Measurements from ENCODE around the gene NCR2. TPM values are rescaled to one million over a fixed set of nuclear protein-coding genes. Genes with fewer than 3 reads are reported as not detected.
"Not testable (repeated sequence)": the region's sequence is repeated elsewhere in the genome, so short reads cannot be mapped to it uniquely, and the experiment has no call there.

NCR2 gene, protein sequence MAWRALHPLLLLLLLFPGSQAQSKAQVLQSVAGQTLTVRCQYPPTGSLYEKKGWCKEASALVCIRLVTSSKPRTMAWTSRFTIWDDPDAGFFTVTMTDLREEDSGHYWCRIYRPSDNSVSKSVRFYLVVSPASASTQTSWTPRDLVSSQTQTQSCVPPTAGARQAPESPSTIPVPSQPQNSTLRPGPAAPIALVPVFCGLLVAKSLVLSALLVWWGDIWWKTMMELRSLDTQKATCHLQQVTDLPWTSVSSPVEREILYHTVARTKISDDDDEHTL
- not detected for polyA plus RNA-seq

GRCh38 chr6:41335296-41335695 lies at the start of gene NCR2:
TSS of gene NCR2 (plus strand) at chr6:41335608. CDS start at chr6:41335877, 269 bp downstream.
- Mint-ChIP-seq H3K9me3 (no peaks in the 10 kb centered on the region), H3K4me3 (peak within 1 kb of the TSS; percentile 38 to 91 (median 57)), H3K27ac (peak within 1 kb of the TSS; percentile 89 to 97 (median 96)), H3K27me3 (no peaks in the 10 kb centered on the region), H3K4me1 (peaks cover 14 to 25% (median 20%) of the 10 kb centered on the region in 3 donors), H3K36me3 (no peaks in the 10 kb centered on the region)

GRCh38 chr6:41286544-41287346 lies 48.7 kb upstream of the NCR2 start, which contains the start of gene TREM1:
TSS of gene TREM1 (minus strand) at chr6:41286682. CDS start at chr6:41286655, 27 bp downstream.
- peak within 1 kb of the TSS in 1 of 4 donors; percentile 74 for H3K4me3 Mint-ChIP-seq
- peaks cover 0 to 6% (median 0%) of the 10 kb centered on the region in 3 donors for H3K4me1 Mint-ChIP-seq
- no peak within 1 kb of the TSS for H3K27ac Mint-ChIP-seq
- H3K27me3 Mint-ChIP-seq = peaks cover 2% of the 10 kb centered on the region
- H3K9me3 Mint-ChIP-seq = peaks cover 0 to 4% (median 0%) of the 10 kb centered on the region in 3 donors
- H3K36me3 Mint-ChIP-seq = peaks cover 1% of the 10 kb centered on the region

DNA sequence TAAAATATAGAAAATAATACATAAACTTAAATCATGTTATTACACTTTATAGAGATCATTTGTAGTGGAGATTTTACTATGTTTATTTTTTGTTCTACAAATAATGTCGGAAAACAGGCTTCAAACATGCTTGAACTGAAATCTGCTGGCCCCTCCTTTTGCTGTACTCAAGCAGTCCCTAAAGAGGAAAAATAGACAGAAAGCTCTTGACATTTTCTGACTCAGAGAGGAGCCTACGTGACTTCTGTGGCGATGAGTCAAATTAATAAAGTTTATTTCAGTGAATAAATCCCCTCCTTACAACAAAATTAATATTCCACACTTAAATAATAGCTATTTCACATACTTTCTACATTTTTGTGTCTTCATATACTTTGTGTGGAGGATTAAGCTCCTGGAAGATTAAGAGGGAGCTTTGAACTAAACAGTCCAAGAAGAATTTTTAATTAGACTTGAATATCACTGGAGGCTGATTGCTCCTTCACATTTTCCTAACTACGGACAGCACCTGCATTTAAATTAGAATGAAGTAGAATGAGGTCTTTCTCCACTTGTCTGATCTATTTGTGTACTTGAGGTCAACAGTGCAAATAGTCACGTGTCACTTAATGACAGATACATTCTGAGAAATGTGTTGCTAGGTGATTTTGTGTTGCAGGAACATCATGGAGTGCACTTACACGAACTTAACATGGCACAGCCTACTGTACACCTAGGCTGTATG lies 47.2 kb upstream of the NCR2 start:
- Mint-ChIP-seq H3K4me1 (peaks cover 0 to 6% (median 0%) of the 10 kb centered on the region in 3 donors), H3K4me3 (no peak overlapping the region), H3K9me3 (peaks cover 0 to 2% (median 0%) of the 10 kb centered on the region in 3 donors), H3K27me3 (peaks cover 2% of the 10 kb centered on the region), H3K36me3 (peaks cover 1% of the 10 kb centered on the region), H3K27ac (no peak overlapping the region)

GRCh38 chr6:41288754-41289129 lies 46.7 kb upstream of the NCR2 start:
- Mint-ChIP-seq H3K9me3 (peaks cover 0 to 2% (median 0%) of the 10 kb centered on the region in 3 donors), H3K4me3 (no peak overlapping the region), H3K27ac (no peak overlapping the region), H3K36me3 (peaks cover 1% of the 10 kb centered on the region), H3K27me3 (peaks cover 2% of the 10 kb centered on the region), H3K4me1 (peaks cover 0 to 6% (median 0%) of the 10 kb centered on the region in 3 donors)

DNA sequence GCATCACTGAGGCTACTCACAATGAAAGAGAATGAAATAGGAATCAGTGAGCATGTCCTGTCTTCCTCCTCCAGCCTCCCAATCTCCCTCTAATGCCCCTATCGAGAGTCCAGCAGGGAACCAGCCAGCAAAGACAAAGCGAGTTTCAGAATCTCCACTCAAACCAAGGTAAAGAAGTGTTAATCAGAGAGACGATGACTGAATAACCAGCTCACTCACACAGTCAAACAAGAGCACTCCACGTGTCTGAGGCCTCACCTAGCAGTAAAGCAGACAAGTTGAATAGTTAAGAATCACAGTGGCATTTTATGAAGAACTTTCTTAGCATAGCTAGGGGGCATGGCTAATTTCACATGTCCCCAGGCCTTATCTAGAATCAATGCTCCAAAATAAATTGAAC lies 45.6 kb upstream of the NCR2 start:
- H3K27me3 Mint-ChIP-seq = peaks cover 2% of the 10 kb centered on the region
- H3K27ac Mint-ChIP-seq = no peak overlapping the region
- peaks cover 0 to 2% (median 0%) of the 10 kb centered on the region in 3 donors for H3K9me3 Mint-ChIP-seq
- H3K36me3 Mint-ChIP-seq = peaks cover 1% of the 10 kb centered on the region
- no peak overlapping the region for H3K4me3 Mint-ChIP-seq
- peaks cover 0 to 6% (median 0%) of the 10 kb centered on the region in 3 donors for H3K4me1 Mint-ChIP-seq

DNA sequence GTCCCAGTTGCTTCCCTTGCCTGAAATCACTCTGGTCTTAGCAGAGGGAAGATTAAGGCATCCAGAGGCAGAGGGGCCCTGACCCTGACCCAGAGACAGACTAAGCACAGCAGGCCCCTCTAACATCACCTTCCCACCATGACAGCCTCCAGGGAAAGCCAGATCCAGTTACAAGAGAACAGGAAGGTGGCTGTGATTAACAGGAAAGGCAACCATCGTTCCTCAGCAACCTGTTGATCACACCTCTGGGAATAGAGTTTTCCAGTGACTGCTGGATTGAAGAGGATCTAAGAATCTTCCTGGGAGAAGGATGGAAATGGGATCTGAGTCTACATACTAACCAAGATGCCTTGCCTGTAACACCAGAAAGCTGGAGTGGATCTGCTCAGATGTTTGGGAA lies 43.7 kb upstream of the NCR2 start:
- Mint-ChIP-seq H3K27ac (peak overlapping the region in 1 of 3 donors; percentile 28), H3K27me3 (no peaks in the 10 kb centered on the region), H3K4me1 (peaks cover 0 to 9% (median 0%) of the 10 kb centered on the region in 3 donors), H3K36me3 (peaks cover 1% of the 10 kb centered on the region), H3K9me3 (peaks cover 0 to 4% (median 0%) of the 10 kb centered on the region in 3 donors), H3K4me3 (peak overlapping the region in 1 of 4 donors; percentile 21)

- peaks cover 11 to 21% (median 12%) of the 10 kb centered on the region in 3 donors for H3K4me1 Mint-ChIP-seq
- no peaks in the 10 kb centered on the region for H3K27me3 Mint-ChIP-seq
- peak overlapping the region in 1 of 4 donors; percentile 30 for H3K4me3 Mint-ChIP-seq
- no peak overlapping the region for H3K27ac Mint-ChIP-seq
- H3K36me3 Mint-ChIP-seq = peaks cover 1% of the 10 kb centered on the region
- H3K9me3 Mint-ChIP-seq = peaks cover 0 to 6% (median 4%) of the 10 kb centered on the region in 3 donors
Observed at GRCh38 chr6:41294214-41294872, 41.1 kb upstream of the NCR2 start.

- peaks cover 23 to 39% (median 23%) of the 10 kb centered on the region in 3 donors for H3K4me1 Mint-ChIP-seq
- H3K4me3 Mint-ChIP-seq, H3K27ac Mint-ChIP-seq, H3K9me3 Mint-ChIP-seq, H3K36me3 Mint-ChIP-seq, H3K27me3 Mint-ChIP-seq: not testable (repeated sequence)
Observed at GRCh38 chr6:41297248-41297647, 38.2 kb upstream of the NCR2 start.

DNA sequence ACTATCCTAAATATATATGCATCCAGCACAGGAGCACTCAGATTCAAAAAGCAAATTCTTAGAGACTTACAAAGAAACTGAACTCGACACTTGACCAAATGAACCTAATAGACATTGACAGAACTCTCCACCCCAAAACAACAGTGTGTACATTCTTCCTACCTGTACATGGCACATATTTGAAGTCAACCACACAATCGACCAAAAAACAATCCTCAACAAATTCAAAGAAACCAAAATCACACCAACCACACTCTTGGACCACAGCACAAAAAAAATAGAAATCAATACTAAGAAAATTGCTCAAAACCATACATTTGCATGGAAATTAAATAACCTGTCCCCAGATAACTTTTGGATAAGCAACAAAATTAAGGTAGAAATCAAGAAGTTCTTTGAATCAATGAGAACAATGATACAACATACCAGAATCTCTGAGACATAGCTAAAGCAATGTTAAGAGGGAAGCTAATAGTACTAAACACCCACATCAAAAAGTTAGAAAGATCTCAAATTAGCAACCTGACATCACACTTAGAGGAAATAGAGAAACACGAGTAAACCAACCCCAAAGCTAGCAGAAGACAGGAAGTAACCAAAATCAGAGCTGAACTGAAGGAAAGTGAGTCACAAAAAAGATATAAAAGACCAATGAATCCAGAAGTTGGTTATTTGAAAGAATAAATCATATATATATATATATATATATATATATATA lies 36.5 kb upstream of the NCR2 start:
- peak overlapping the region; percentile 7 to 83 (median 59) for H3K4me3 Mint-ChIP-seq
- peak overlapping the region in 2 of 3 donors; percentile 19 to 94 for H3K27ac Mint-ChIP-seq
- H3K36me3 Mint-ChIP-seq = peaks cover 2% of the 10 kb centered on the region
- peaks cover 0 to 11% (median 8%) of the 10 kb centered on the region in 3 donors for H3K9me3 Mint-ChIP-seq
- peaks cover 29 to 46% (median 29%) of the 10 kb centered on the region in 3 donors for H3K4me1 Mint-ChIP-seq
- no peaks in the 10 kb centered on the region for H3K27me3 Mint-ChIP-seq

- Mint-ChIP-seq H3K27me3 (no peaks in the 10 kb centered on the region), H3K4me3 (peak overlapping the region in 1 of 4 donors; percentile 83), H3K27ac (peak overlapping the region in 2 of 3 donors; percentile 14 to 65), H3K9me3 (peaks cover 0 to 9% (median 8%) of the 10 kb centered on the region in 3 donors), H3K36me3 (peaks cover 2% of the 10 kb centered on the region), H3K4me1 (peaks cover 33 to 52% (median 36%) of the 10 kb centered on the region in 3 donors)
Observed at GRCh38 chr6:41302638-41303037, 32.8 kb upstream of the NCR2 start.

- Mint-ChIP-seq H3K36me3 (peaks cover 2% of the 10 kb centered on the region), H3K9me3 (peaks cover 0 to 5% (median 4%) of the 10 kb centered on the region in 3 donors), H3K4me3 (no peak overlapping the region), H3K27ac (no peak overlapping the region), H3K4me1 (peaks cover 16 to 27% (median 18%) of the 10 kb centered on the region in 3 donors), H3K27me3 (peaks cover 3% of the 10 kb centered on the region)
Observed at GRCh38 chr6:41306187-41306854, 29.1 kb upstream of the NCR2 start.

DNA sequence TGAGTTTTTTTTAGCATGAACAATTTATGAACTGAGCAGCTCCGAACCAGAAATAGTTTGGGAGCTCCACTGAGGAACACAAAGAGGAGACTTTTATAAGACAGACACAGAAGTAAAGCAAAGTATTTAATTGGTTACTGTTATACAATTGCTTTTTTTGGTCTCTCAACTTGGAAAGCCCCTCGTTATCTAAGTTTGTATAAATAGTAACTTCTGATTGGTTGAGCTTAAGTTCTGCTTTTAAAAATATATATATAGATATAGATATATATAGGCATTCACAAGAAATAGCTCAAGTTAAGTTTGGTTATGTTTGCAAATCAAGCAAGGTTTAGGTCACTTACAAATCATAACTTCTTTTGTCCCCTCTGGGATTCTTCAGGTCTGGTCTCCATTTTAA lies 20.2 kb upstream of the NCR2 start:
- Mint-ChIP-seq H3K27ac (no peak overlapping the region), H3K4me3 (peak overlapping the region in 2 of 4 donors; percentile 39 to 41), H3K4me1 (peaks cover 8 to 29% (median 18%) of the 10 kb centered on the region in 3 donors)

DNA sequence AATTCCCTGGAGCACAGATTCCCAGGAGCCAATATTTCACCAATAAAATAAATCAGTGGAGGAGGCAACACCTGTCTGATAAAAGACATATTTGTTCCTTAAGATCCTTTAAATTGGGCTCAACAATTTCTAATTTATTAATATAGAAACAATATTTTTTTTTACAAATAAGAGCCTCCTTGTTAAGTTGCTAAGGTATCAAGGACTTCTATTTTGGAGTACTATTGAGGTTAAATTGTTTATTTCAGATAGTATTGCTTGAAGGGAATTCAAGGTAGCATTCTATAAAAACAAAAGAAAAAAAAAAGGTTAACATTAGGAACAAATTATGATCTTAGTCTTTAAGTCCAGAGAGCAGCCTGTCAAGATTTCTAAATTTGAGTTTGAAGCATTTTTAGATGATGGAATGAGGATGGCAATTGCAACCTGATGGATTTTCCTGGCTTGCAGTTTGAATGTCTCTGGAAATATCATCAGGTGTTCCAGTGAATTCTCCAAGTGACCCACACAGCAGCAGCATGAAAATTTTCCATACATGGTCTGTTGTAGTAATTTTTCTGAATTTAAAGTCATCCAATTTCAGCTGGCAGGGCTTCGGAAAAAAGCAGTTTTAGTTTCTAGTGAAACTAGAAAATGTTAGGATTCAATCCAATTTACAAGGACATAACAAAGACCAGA lies 19.3 kb upstream of the NCR2 start:
- no peak overlapping the region for H3K27ac Mint-ChIP-seq
- peaks cover 11% of the 10 kb centered on the region for H3K27me3 Mint-ChIP-seq
- H3K36me3 Mint-ChIP-seq = no peaks in the 10 kb centered on the region
- no peak overlapping the region for H3K4me3 Mint-ChIP-seq
- no peaks in the 10 kb centered on the region for H3K9me3 Mint-ChIP-seq
- H3K4me1 Mint-ChIP-seq = peaks cover 8 to 29% (median 18%) of the 10 kb centered on the region in 3 donors

More for the DNA sequence above, 20.2 kb upstream of the NCR2 start:
- Mint-ChIP-seq H3K27me3 (peaks cover 11% of the 10 kb centered on the region), H3K9me3 (no peaks in the 10 kb centered on the region), H3K36me3 (no peaks in the 10 kb centered on the region)
